Measurements from ENCODE around the gene NID1.

NID1 gene

DNA sequence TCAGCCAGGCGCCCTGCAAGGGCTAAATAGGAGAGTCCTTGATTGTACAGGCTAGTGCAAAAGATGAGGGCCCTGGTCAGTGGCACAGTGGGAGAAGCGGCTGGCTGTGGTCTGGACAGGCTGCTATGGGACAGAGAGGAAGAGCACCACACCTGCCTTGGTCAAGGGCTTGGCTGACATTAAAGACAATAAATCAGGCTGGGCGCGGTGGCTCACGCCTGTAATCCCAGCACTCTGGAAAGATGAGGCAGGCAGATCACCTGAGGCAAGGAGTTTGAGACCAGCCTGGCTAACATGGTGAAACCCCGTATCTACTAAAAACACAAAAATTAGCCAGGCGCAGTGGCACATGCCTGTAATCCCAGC, 62.9 kb downstream of the NID1 start:
- H3K27ac ChIP-seq, result no peak overlapping the region
- TF ChIP-seq ZFX (IDR thresholded peaks at IDR 0.05), result no peak
- TF ChIP-seq, protein P1, sequence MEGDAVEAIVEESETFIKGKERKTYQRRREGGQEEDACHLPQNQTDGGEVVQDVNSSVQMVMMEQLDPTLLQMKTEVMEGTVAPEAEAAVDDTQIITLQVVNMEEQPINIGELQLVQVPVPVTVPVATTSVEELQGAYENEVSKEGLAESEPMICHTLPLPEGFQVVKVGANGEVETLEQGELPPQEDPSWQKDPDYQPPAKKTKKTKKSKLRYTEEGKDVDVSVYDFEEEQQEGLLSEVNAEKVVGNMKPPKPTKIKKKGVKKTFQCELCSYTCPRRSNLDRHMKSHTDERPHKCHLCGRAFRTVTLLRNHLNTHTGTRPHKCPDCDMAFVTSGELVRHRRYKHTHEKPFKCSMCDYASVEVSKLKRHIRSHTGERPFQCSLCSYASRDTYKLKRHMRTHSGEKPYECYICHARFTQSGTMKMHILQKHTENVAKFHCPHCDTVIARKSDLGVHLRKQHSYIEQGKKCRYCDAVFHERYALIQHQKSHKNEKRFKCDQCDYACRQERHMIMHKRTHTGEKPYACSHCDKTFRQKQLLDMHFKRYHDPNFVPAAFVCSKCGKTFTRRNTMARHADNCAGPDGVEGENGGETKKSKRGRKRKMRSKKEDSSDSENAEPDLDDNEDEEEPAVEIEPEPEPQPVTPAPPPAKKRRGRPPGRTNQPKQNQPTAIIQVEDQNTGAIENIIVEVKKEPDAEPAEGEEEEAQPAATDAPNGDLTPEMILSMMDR (conservative IDR thresholded peaks at IDR 0.05), result no peak

GRCh38 chr1:236000781-236001180, 64.1 kb downstream of the NID1 start:
- H3K27ac ChIP-seq, result no peak overlapping the region
- no peak for TF ChIP-seq ZFX (IDR thresholded peaks at IDR 0.05)
- TF ChIP-seq, protein P1 (conservative IDR thresholded peaks at IDR 0.05), result no peak

GRCh38 chr1:235999259-235999925, 65.5 kb downstream of the NID1 start:
- TF ChIP-seq ZFX (IDR thresholded peaks at IDR 0.05), result no peak
- TF ChIP-seq, protein P1 (conservative IDR thresholded peaks at IDR 0.05), result no peak
- H3K27ac ChIP-seq, result no peak overlapping the region

DNA sequence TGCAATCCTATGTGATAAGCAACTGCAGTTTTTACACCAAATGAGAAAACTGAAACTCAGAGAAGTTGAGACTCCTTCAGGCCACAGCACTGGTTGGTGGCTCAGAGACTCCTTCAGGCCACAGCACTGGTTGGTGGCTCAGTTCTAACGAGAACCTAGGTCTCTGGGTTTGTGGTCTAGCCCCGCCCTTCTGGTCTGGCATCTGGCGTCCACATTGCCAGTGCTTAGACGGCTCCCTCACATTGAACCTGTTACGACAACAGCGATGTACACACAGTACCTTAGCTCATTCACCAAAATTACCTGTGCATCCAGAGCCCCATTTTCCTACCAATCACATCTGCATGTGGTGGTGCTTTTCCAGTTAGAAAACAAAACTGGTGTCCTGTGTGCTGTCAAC, 66.1 kb downstream of the NID1 start:
- TF ChIP-seq ZFX (IDR thresholded peaks at IDR 0.05), result no peak
- TF ChIP-seq, protein P1 (conservative IDR thresholded peaks at IDR 0.05), result no peak
- no peak overlapping the region for H3K27ac ChIP-seq

DNA sequence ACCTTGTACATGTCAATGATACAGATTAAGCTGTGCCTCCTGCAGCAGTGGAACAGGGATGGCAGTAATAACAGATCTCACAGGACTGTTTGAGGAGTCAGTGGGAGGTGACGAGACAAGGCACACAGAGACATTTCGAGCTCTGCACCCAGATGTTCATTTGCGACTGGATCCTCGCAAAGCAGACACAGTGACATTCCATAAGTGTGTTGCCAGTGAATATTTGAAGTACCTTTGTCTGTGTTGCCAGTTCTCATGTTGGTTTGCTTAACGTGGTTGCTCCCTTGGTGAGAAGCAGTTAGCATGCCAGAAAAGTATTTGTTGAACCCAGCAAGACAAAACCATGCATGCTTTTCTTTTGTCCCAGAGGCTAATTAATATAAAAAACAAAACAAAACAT, 67.0 kb downstream of the NID1 start:
- H3K27ac ChIP-seq, result no peak overlapping the region
- no peak for TF ChIP-seq ZFX (IDR thresholded peaks at IDR 0.05)
- TF ChIP-seq, protein P1 (conservative IDR thresholded peaks at IDR 0.05), result no peak

DNA sequence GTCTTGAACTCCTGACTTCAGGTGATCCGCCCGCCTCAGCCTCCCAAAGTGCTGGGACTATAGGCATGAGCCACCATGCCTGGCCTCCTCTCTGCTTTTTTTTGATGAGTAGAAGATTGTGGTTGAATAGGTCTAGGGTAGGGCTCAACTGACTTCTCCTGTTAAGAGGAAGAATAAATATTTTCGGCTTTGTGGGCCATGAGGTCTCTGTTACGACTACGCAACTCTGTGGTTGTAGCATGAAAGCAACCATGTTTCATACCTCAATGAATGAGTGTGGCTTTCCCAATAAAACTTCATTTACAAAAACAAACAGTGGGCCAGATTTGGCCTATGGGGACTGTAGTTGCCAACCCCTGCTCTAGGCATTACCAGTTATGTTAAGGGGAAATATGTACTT, 67.8 kb downstream of the NID1 start:
- no peak overlapping the region for H3K27ac ChIP-seq
- TF ChIP-seq ZFX (IDR thresholded peaks at IDR 0.05), result no peak
- TF ChIP-seq, protein P1 (conservative IDR thresholded peaks at IDR 0.05), result no peak

DNA sequence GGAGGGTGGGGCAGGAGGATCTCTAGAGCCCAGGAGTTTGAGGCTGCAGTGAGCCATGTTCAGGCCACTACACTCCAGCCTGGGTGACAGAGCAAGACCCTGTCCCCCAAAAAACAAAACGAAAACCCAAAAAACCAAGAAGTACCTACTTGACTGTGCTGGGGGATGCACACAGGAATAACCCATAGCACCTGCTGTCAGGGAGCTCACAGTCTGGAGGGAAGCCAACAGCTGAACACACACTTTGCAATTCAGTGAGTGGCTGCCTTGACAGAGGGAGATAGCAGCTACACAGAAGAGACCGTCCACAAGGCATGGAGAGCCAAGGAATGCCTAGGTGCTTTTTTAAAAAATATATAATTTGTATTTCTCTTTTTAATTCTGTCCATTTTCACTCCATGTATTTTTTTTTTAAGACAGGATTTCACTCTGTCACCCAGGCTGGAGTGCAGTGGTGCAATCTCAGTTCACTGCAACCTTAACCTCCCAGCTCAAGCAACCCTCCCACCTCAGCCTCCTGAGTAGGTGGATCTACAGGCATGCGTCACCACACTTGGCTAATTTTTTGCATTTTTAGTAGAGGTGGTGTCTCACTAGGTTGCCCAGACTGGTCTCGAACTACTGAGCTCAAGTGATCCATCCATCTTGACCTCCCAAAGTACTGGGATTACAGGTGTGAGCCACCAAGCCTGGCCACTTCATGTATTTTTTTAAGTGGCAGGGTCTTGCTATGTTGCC, 68.7 kb downstream of the NID1 start:
- TF ChIP-seq, protein P1 (conservative IDR thresholded peaks at IDR 0.05), result no peak
- TF ChIP-seq ZFX (IDR thresholded peaks at IDR 0.05), result no peak
- H3K27ac ChIP-seq, result no peak overlapping the region

Data from C4-2B (cell line).